Keratinocyte (primary cell): Measurements from ENCODE around the gene RAB11FIP3. TPM values are rescaled to one million over a fixed set of nuclear protein-coding genes. Genes with fewer than 3 reads are reported as not detected.

Source experiments
- DNase-seq: peaks from one replicate; pipeline ENCODE4 v3.0.0-alpha.2; 2011; ENCODE audit warnings: low read depth, missing footprints, low spot score
- FAIRE-seq: peaks from 2 replicates; lab custom pipeline; 2011; peaks lifted over from hg19 to GRCh38; lab: Jason Lieb, UNC
- H2AFZ ChIP-seq: 2 replicates; pipeline ENCODE4 v1.6.0; 2012; ENCODE audit warnings: low read length, control low read depth, inconsistent platforms; ENCODE audit not compliant: control insufficient read depth
- H3K27ac ChIP-seq: 2 replicates; pipeline ENCODE4 v1.5.1; 2011; ENCODE audit warnings: low read length; ENCODE audit not compliant: control insufficient read depth, insufficient read depth
- H3K27me3 ChIP-seq: 3 replicates; pipeline ENCODE4 v1.6.0; 2011; ENCODE audit warnings: low read length; ENCODE audit not compliant: control insufficient read depth, insufficient read depth; ENCODE audit errors: extremely low read depth
- H3K36me3 ChIP-seq, 2 experiments: 2 replicates in 1 of 2; 3 replicates in 1 of 2; pipeline ENCODE4 v1.5.1; 2011; ENCODE audit warnings: low read length in 2 of 2, mild to moderate bottlenecking in 1 of 2; ENCODE audit not compliant: control insufficient read depth in 2 of 2, insufficient read depth in 2 of 2; ENCODE audit errors: extremely low read depth in 1 of 2
- H3K4me1 ChIP-seq: 3 replicates; pipeline ENCODE4 v1.5.1; 2011; ENCODE audit warnings: low read length; ENCODE audit not compliant: control insufficient read depth, insufficient read depth; ENCODE audit errors: extremely low read depth
- H3K4me2 ChIP-seq: 3 replicates; pipeline ENCODE4 v1.6.0; 2011; ENCODE audit warnings: low read depth, low read length; ENCODE audit not compliant: control insufficient read depth, insufficient read depth; ENCODE audit errors: extremely low read depth
- H3K4me3 ChIP-seq, 3 experiments: fragments of 200-600 bp in 1 of 3; sonication (generic) in 1 of 3; 2 replicates in 2 of 3; 3 replicates in 1 of 3; pipeline ENCODE4 v1.5.1; 2011 to 2016; ENCODE audit warnings: low read length in 3 of 3, mild to moderate bottlenecking in 3 of 3, control low read depth in 2 of 3, inconsistent platforms in 1 of 3, low read depth in 1 of 3, mixed read lengths in 1 of 3, mixed run types in 1 of 3, moderate library complexity in 1 of 3; ENCODE audit not compliant: control insufficient read depth in 2 of 3, insufficient read depth in 2 of 3; ENCODE audit errors: extremely low read depth in 1 of 3
- H3K79me2 ChIP-seq: 2 replicates; pipeline ENCODE4 v1.6.0; 2012; ENCODE audit warnings: low read length; ENCODE audit not compliant: control insufficient read depth, insufficient read depth
- H3K9ac ChIP-seq: 3 replicates; pipeline ENCODE4 v1.6.0; 2011; ENCODE audit warnings: low read length; ENCODE audit not compliant: control insufficient read depth, insufficient read depth; ENCODE audit errors: extremely low read depth
- H3K9me1 ChIP-seq: 3 replicates; pipeline ENCODE4 v1.6.0; 2011; ENCODE audit warnings: low read length; ENCODE audit not compliant: control insufficient read depth, insufficient read depth; ENCODE audit errors: extremely low read depth
- H3K9me3 ChIP-seq: 2 replicates; pipeline ENCODE4 v1.5.1; 2012; ENCODE audit warnings: low read depth, low read length; ENCODE audit not compliant: control insufficient read depth
- H4K20me1 ChIP-seq: 3 replicates; pipeline ENCODE4 v1.6.0; 2011; ENCODE audit warnings: low read length; ENCODE audit not compliant: control insufficient read depth, insufficient read depth; ENCODE audit errors: extremely low read depth
- EZH2 ChIP-seq: IDR thresholded peaks from one replicate; pipeline ENCODE4 v1.6.1; 2012; ENCODE audit warnings: inconsistent platforms, mild to moderate bottlenecking, low read length, moderate library complexity
- dilution Hi-C: fragments of 300-500 bp; cut with MboI; formaldehyde crosslinking; loops from one replicate; pipeline ENCODE4 v1.7.0; 2020; ENCODE audit warnings: low sequenced_read_pairs; ENCODE audit not compliant: extremely low pct_ligation_motif_present
- polyA plus RNA-seq, 5 experiments: library from polyadenylated mRNA; depleted of rRNA in 3 of 5; stranded (reverse) in 3 of 5; stranded (forward) in 1 of 5; unstranded in 1 of 5; fragments of >200 nt; gene quantifications; 1 replicate in 1 of 5; 2 replicates in 3 of 5; 3 replicates in 1 of 5; pipeline versions ENCODE4 v1.2.1 to v1.2.3, GENCODE V29; 2011 to 2012; ENCODE audit warnings: missing spikeins in 2 of 5, low read depth in 1 of 5, low replicate concordance in 1 of 5
- TF ChIP-seq, protein P1 (sequence below), 3 experiments: IDR thresholded peaks in 1 of 3; conservative IDR thresholded peaks in 1 of 3; optimal IDR thresholded peaks in 1 of 3; 2 replicates in 2 of 3; 3 replicates in 1 of 3; pipeline versions ENCODE3 to v1.5.1; 2011; ENCODE audit warnings: low read length in 3 of 3, mild to moderate bottlenecking in 3 of 3, moderate library complexity in 2 of 3, control low read depth in 1 of 3, inconsistent platforms in 1 of 3; ENCODE audit not compliant: insufficient read depth in 2 of 3; ENCODE audit errors: extremely low read depth in 1 of 3

Gene RAB11FIP3
- polyA plus RNA-seq, 1 donor (not counting 4 experiments of a cell fraction or from before 2014, with no cell fraction given): 6.4 TPM

- Histone ChIP-seq H3K9ac (no peak overlapping the region), H4K20me1 (no peaks in the 10 kb centered on the region), H3K4me1 (peaks cover under 1% of the 10 kb centered on the region), H3K79me2 (no peaks in the 10 kb centered on the region), H3K4me2 (no peak overlapping the region), H3K9me3 (no peaks in the 10 kb centered on the region), H3K9me1 (no peaks in the 10 kb centered on the region), H3K36me3 (no peaks in the 10 kb centered on the region), H3K27ac (no peak overlapping the region), H3K4me3 (no peak overlapping the region), H2AFZ (no peak overlapping the region), H3K27me3 (peaks cover 50% of the 10 kb centered on the region)
- no peak for DNase-seq
- TF ChIP-seq, protein P1, sequence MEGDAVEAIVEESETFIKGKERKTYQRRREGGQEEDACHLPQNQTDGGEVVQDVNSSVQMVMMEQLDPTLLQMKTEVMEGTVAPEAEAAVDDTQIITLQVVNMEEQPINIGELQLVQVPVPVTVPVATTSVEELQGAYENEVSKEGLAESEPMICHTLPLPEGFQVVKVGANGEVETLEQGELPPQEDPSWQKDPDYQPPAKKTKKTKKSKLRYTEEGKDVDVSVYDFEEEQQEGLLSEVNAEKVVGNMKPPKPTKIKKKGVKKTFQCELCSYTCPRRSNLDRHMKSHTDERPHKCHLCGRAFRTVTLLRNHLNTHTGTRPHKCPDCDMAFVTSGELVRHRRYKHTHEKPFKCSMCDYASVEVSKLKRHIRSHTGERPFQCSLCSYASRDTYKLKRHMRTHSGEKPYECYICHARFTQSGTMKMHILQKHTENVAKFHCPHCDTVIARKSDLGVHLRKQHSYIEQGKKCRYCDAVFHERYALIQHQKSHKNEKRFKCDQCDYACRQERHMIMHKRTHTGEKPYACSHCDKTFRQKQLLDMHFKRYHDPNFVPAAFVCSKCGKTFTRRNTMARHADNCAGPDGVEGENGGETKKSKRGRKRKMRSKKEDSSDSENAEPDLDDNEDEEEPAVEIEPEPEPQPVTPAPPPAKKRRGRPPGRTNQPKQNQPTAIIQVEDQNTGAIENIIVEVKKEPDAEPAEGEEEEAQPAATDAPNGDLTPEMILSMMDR (optimal IDR thresholded peaks at IDR 0.05 in 1 of 3, IDR thresholded peaks at IDR 0.05 in 1 of 3, conservative IDR thresholded peaks at IDR 0.05 in 1 of 3; ENCODE audit: extremely low read depth in 1 of 3, insufficient read depth in 2 of 3, low read length in 3 of 3): no peak
- no peak for TF ChIP-seq EZH2
- no peak for FAIRE-seq
- dilution Hi-C loops: no loop called here
Observed at GRCh38 chr16:561413-561794, 136.0 kb downstream of the RAB11FIP3 start.

GRCh38 chr16:561957-562938 is 136.8 kb downstream of the RAB11FIP3 start:
- DNase-seq: no peak

More at GRCh38 chr16:561957-562938, 136.8 kb downstream of the RAB11FIP3 start:
- Histone ChIP-seq H3K79me2 (no peaks in the 10 kb centered on the region), H3K9me1 (no peaks in the 10 kb centered on the region), H2AFZ (no peak overlapping the region), H3K36me3 (no peaks in the 10 kb centered on the region), H3K4me1 (peaks cover 9% of the 10 kb centered on the region), H3K4me3 (no peak overlapping the region), H3K9ac (no peak overlapping the region), H3K27me3 (peaks cover 50% of the 10 kb centered on the region), H3K4me2 (no peak overlapping the region), H3K9me3 (no peaks in the 10 kb centered on the region), H3K27ac (no peak overlapping the region), H4K20me1 (no peaks in the 10 kb centered on the region)
- FAIRE-seq: no peak
- TF ChIP-seq, protein P1 (optimal IDR thresholded peaks at IDR 0.05 in 1 of 3, IDR thresholded peaks at IDR 0.05 in 1 of 3, conservative IDR thresholded peaks at IDR 0.05 in 1 of 3; ENCODE audit: extremely low read depth in 1 of 3, insufficient read depth in 2 of 3, low read length in 3 of 3): no peak
- no peak for TF ChIP-seq EZH2
- dilution Hi-C loops: no loop called here
